Trophoblast cell (in vitro differentiated cells and primary cell): ENCODE data around the gene ACAA1.

ENCODE experiments used
- DNase-seq, 2 donors: peaks; one replicate each; pipeline ENCODE4 v3.0.0-alpha.2; 2016
- H2AFZ ChIP-seq: 2 replicates; pipeline ENCODE4 v1.6.1; 2013; ENCODE audit warnings: low read length, moderate library complexity, mild to moderate bottlenecking; ENCODE audit not compliant: insufficient read depth, poor library complexity
- H2AK5ac ChIP-seq: 2 replicates; pipeline ENCODE4 v1.6.1; 2013; ENCODE audit warnings: mild to moderate bottlenecking, low read length
- H2BK120ac ChIP-seq: 2 replicates; pipeline ENCODE4 v1.6.1; 2013; ENCODE audit warnings: low read length, mild to moderate bottlenecking, moderate library complexity; ENCODE audit not compliant: insufficient read depth, poor library complexity
- H2BK12ac ChIP-seq: 2 replicates; pipeline ENCODE4 v1.6.1; 2013; ENCODE audit warnings: mild to moderate bottlenecking, low read length, moderate library complexity
- H2BK5ac ChIP-seq: 2 replicates; pipeline ENCODE4 v1.6.1; 2013; ENCODE audit warnings: low read length, low read depth, moderate library complexity, mild to moderate bottlenecking; ENCODE audit not compliant: poor library complexity
- H3K14ac ChIP-seq: 2 replicates; pipeline ENCODE4 v1.6.1; 2013; ENCODE audit warnings: mild to moderate bottlenecking, low read length
- H3K18ac ChIP-seq: 2 replicates; pipeline ENCODE4 v1.6.1; 2013; ENCODE audit warnings: mild to moderate bottlenecking, low read length
- H3K23ac ChIP-seq: 2 replicates; pipeline ENCODE4 v1.6.1; 2013; ENCODE audit warnings: low read length
- H3K27ac ChIP-seq: 2 replicates; pipeline ENCODE4 v1.5.1; 2013; ENCODE audit warnings: low read depth, mild to moderate bottlenecking, inconsistent platforms, low read length, moderate library complexity
- H3K27me3 ChIP-seq: 2 replicates; pipeline ENCODE4 v1.6.1; 2013; ENCODE audit warnings: inconsistent platforms, mild to moderate bottlenecking, low read length, moderate library complexity; ENCODE audit not compliant: insufficient read depth
- H3K36me3 ChIP-seq, 2 experiments: 1 replicate in 1 of 2; 2 replicates in 1 of 2; pipeline ENCODE4 v1.6.1; 2013; ENCODE audit warnings: low read length in 2 of 2, mild to moderate bottlenecking in 2 of 2, moderate library complexity in 1 of 2; ENCODE audit not compliant: insufficient read depth in 2 of 2, control insufficient read depth in 1 of 2
- H3K4ac ChIP-seq: 2 replicates; pipeline ENCODE4 v1.6.1; 2013; ENCODE audit warnings: low read depth, mild to moderate bottlenecking, low read length, moderate library complexity
- H3K4me1 ChIP-seq, 2 experiments: 1 replicate in 1 of 2; 2 replicates in 1 of 2; pipeline ENCODE4 v1.6.1; 2013; ENCODE audit warnings: low read length in 2 of 2, mild to moderate bottlenecking in 2 of 2, moderate library complexity in 1 of 2; ENCODE audit not compliant: insufficient read depth in 2 of 2, control insufficient read depth in 1 of 2
- H3K4me2 ChIP-seq: 2 replicates; pipeline ENCODE4 v1.6.1; 2013; ENCODE audit warnings: inconsistent platforms, mild to moderate bottlenecking, low read length, moderate library complexity
- H3K4me3 ChIP-seq: 2 replicates; pipeline ENCODE4 v1.5.1; 2013; ENCODE audit warnings: mild to moderate bottlenecking, low read depth, low read length, inconsistent platforms
- H3K79me1 ChIP-seq: one replicate; pipeline ENCODE4 v1.6.1; 2013; ENCODE audit warnings: low read length
- H3K79me2 ChIP-seq: 2 replicates; pipeline ENCODE4 v1.6.1; 2013; ENCODE audit warnings: low read length, mild to moderate bottlenecking; ENCODE audit not compliant: control insufficient read depth, insufficient read depth, poor library complexity
- H3K9ac ChIP-seq: 2 replicates; pipeline ENCODE4 v1.6.1; 2013; ENCODE audit warnings: mild to moderate bottlenecking, low read length
- H3K9me3 ChIP-seq: 2 replicates; pipeline ENCODE4 v1.6.1; 2013; ENCODE audit warnings: low read depth, mild to moderate bottlenecking, control low read depth, inconsistent platforms, low read length; ENCODE audit not compliant: insufficient read depth
- H4K12ac ChIP-seq: 2 replicates; pipeline ENCODE4 v1.6.1; 2013; ENCODE audit warnings: low read depth, mild to moderate bottlenecking, low read length, moderate library complexity
- H4K8ac ChIP-seq: 2 replicates; pipeline ENCODE4 v1.6.1; 2013; ENCODE audit warnings: low read depth, mild to moderate bottlenecking, low read length, moderate library complexity
- H4K91ac ChIP-seq: one replicate; pipeline ENCODE4 v1.6.1; 2013; ENCODE audit warnings: low read depth, mild to moderate bottlenecking, low read length, moderate library complexity
- WGBS: extraction: QIAGEN DNeasy Blood & Tissue Kit; methylation state at CpG from one replicate; pipeline ENCODE4 v1.1.7; 2013; ENCODE audit warnings: missing lambda C conversion rate; ENCODE audit not compliant: insufficient read length, insufficient coverage; ENCODE audit errors: extremely low coverage; 5-methylcytosine and 5-hydroxymethylcytosine counted together

ACAA1 gene

DNA sequence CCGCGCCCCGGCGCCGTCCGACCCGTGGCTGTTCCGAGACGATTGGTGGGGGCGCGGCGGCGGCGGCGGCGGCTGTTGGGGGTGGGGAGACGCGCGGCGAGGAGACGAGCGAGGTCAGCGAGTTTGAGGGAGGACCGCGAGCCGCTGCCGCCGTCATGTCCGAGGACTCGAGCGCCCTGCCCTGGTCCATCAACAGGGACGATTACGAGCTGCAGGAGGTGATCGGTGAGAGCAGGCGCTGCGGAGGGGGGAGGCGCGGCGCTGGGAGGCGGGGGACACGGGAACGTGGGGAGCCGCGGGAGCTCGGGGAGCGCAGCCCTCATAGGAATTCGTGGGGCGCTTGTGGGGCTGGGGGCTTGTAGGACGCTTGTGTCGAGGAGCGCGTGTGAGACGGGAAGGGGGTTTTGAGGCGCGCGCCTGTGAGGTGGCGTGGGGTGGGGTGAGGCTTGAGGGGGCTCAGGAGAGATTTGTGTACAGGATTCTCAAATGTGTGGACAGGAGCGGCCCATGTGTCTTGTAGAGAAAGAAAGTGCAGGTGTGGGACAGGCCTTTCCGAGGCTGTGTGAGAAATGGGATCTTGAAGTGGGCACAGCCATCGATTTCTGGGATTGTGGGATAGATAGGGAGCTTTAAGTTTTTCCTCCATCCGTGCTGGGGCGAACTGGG, 28.9 kb upstream of the ACAA1 start:
- peak overlapping the region; percentile 87 for H3K14ac ChIP-seq
- WGBS, result no CpG with 5 or more reads among the region's 62 CpGs
- H3K79me2 ChIP-seq, result peaks cover 23% of the 10 kb centered on the region
- peak overlapping the region; percentile 63 for H4K12ac ChIP-seq
- H2AFZ ChIP-seq, result peak overlapping the region; percentile 81
- peak overlapping the region; percentile 51 for H2BK120ac ChIP-seq
- no peaks in the 10 kb centered on the region for H3K27me3 ChIP-seq
- H2BK12ac ChIP-seq, result no peak overlapping the region
- peak in 1 of 2 donors; percentile 66 for DNase-seq
- H3K36me3 ChIP-seq, result no peaks in the 10 kb centered on the region
- H4K8ac ChIP-seq, result peak overlapping the region; percentile 89
- H3K9ac ChIP-seq, result peak overlapping the region; percentile 78
- H4K91ac ChIP-seq, result peak overlapping the region; percentile 92
- peak overlapping the region; percentile 83 for H3K18ac ChIP-seq
- H3K4me2 ChIP-seq, result peak overlapping the region; percentile 86
- H3K4me1 ChIP-seq, result peaks cover 0 to 4% of the 10 kb centered on the region in 2 experiments
- peak overlapping the region; percentile 80 for H2BK5ac ChIP-seq
- H3K4me3 ChIP-seq, result peak overlapping the region; percentile 95
- H3K9me3 ChIP-seq, result no peaks in the 10 kb centered on the region
- H2AK5ac ChIP-seq, result peak overlapping the region; percentile 55
- H3K27ac ChIP-seq, result peak overlapping the region; percentile 86
- peak overlapping the region; percentile 90 for H3K4ac ChIP-seq
- H3K23ac ChIP-seq, result no peak overlapping the region
- H3K79me1 ChIP-seq, result peaks cover 15% of the 10 kb centered on the region

DNA sequence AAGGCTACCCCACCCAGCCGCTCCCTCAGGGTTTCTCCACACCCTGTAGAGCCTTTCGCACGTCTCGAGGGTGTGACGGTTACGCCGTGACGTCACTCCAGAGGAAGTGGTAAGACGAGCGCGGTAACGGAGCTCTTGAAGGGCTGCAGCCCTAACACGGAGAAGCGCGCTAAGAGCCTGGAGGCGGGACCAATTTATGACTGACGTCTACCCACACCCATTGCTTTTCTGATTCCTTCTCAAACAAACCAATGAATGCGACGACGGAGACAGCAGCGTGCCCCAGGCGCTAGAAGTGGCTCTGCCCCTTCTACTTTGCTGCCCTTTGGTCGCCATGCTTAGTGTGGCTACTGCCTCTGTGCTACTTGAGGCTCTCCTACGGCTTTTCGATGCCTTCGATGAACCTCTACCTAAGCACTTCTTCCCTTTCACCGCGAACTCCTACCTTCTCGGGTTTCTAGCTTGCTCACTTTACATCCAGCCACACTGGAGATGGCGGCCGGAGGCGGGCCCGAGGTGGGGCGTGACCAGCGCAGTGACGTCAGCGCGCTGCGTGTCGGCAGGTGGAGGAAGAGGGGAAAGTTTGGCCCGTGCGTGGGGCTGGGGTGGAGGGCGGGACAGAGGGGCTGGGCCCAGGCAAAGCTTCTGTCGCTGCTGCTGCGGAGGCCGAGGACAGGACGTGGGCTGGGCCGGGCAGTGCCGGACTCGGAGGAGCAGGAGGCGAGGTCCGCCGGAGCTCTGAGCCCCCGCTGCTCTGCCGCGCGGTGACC, 28.2 kb upstream of the ACAA1 start, which contains the start of gene OXSR1:
OXSR1 (plus strand) TSS at position 586 of the 770 bp plus-strand sequence. CDS start 340 bp downstream, outside the sequence.
- no CpG with 5 or more reads among the region's 57 CpGs for WGBS
- Histone ChIP-seq H3K36me3 (no peaks in the 10 kb centered on the region), H3K4me3 (peak within 1 kb of the TSS; percentile 95), H4K91ac (peak within 1 kb of the TSS; percentile 93), H2BK120ac (peak within 1 kb of the TSS; percentile 66), H3K4me2 (peak within 1 kb of the TSS; percentile 93), H3K9ac (peak within 1 kb of the TSS; percentile 93), H3K18ac (peak within 1 kb of the TSS; percentile 83), H3K27me3 (no peaks in the 10 kb centered on the region), H3K14ac (peak within 1 kb of the TSS; percentile 87), H3K4ac (peak within 1 kb of the TSS; percentile 90), H2AFZ (peak within 1 kb of the TSS; percentile 81), H3K79me2 (peaks cover 19% of the 10 kb centered on the region), H3K23ac (no peak within 1 kb of the TSS), H2AK5ac (peak within 1 kb of the TSS; percentile 55), H4K8ac (peak within 1 kb of the TSS; percentile 92), H2BK12ac (no peak within 1 kb of the TSS), H3K79me1 (peaks cover 15% of the 10 kb centered on the region), H3K9me3 (no peaks in the 10 kb centered on the region), H2BK5ac (peak within 1 kb of the TSS; percentile 82), H4K12ac (peak within 1 kb of the TSS; percentile 65), H3K4me1 (peaks cover 0 to 4% of the 10 kb centered on the region in 2 experiments), H3K27ac (peak within 1 kb of the TSS; percentile 86)
- peak; percentile 100 for DNase-seq

DNA sequence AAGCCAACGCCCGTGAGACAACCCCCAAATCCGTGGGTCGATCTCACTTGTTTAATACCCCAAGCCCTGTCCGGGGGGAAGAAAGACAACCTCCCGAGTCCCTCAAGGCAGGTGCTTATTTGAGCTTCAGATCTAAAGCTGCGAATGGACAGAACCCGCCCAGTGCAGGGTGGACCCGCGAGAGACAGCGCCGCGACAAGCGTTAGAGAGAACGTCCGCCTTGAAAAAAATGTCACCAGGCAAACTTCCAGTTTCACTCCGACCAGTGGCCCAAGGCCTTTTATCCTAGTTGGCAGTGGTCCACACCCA, 27.7 kb upstream of the ACAA1 start:
- Histone ChIP-seq H2BK12ac (no peak overlapping the region), H3K9ac (peak overlapping the region; percentile 84), H2AFZ (peak overlapping the region; percentile 68), H3K4me3 (peak overlapping the region; percentile 80), H3K4me2 (peak overlapping the region; percentile 93), H3K18ac (peak overlapping the region; percentile 18), H3K79me1 (peaks cover 15% of the 10 kb centered on the region), H4K8ac (peak overlapping the region; percentile 68), H4K12ac (peak overlapping the region; percentile 65), H3K79me2 (peaks cover 17% of the 10 kb centered on the region), H2AK5ac (no peak overlapping the region), H3K27me3 (no peaks in the 10 kb centered on the region), H2BK120ac (peak overlapping the region; percentile 23), H3K14ac (peak overlapping the region; percentile 38), H3K4ac (peak overlapping the region; percentile 11), H3K4me1 (peaks cover 0 to 4% of the 10 kb centered on the region in 2 experiments), H3K27ac (peak overlapping the region; percentile 28), H4K91ac (peak overlapping the region; percentile 84), H3K36me3 (no peaks in the 10 kb centered on the region), H3K23ac (no peak overlapping the region), H2BK5ac (peak overlapping the region; percentile 34), H3K9me3 (no peaks in the 10 kb centered on the region)
- no CpG with 5 or more reads among the region's 17 CpGs for WGBS
- DNase-seq, result no peak

DNA sequence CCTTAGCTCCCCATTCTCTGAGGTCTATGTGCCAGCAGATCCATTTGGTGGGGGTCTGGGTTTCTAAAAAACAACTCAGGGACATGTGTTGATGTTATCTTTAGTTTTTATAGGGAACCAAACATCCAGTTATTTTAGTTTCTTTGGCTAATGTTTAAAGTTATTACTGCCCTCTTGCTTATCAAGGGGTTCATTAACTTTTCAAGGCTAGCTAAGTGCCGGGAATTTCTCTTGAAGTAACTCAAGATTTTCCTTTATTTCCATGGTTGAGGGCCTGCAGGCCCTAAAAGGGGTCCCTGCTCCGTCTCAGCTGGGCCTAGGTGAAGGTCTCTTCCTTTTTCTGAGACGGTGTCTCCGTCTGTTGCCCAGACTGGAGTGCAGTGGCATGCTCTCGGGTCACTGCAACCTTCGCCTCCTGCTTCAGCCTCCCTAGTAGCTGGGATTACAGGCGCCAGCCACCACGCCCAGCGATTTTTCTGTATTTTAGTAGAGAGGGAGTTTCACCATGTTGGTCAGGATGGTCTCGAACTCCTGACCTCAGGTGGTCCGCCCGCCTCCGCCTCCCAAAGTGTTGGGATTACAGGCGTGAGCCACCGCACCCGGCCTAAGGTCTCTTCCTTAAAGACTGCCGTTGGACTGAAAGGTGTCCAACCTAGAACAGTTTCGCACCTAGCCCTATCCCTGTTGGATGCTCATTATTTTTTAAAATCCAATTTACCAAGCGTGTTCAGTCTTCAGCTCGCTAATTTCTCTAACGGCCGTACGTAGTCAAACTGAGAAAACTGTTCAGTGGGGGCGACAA, 27.1 kb upstream of the ACAA1 start:
- Histone ChIP-seq H3K79me2 (peaks cover 15% of the 10 kb centered on the region), H4K91ac (peak overlapping the region; percentile 84), H3K23ac (no peak overlapping the region), H3K27ac (peak overlapping the region; percentile 28), H2BK12ac (no peak overlapping the region), H3K4ac (no peak overlapping the region), H4K8ac (peak overlapping the region; percentile 68), H3K27me3 (no peaks in the 10 kb centered on the region), H2AFZ (no peak overlapping the region), H3K36me3 (no peaks in the 10 kb centered on the region), H2BK5ac (no peak overlapping the region), H3K79me1 (peaks cover 15% of the 10 kb centered on the region), H3K18ac (no peak overlapping the region), H3K9ac (no peak overlapping the region), H2BK120ac (no peak overlapping the region), H3K9me3 (no peaks in the 10 kb centered on the region), H2AK5ac (no peak overlapping the region), H3K4me2 (peak overlapping the region; percentile 93), H3K4me3 (peak overlapping the region; percentile 80), H4K12ac (peak overlapping the region; percentile 65), H3K14ac (no peak overlapping the region), H3K4me1 (peaks cover 0 to 4% of the 10 kb centered on the region in 2 experiments)
- no CpG with 5 or more reads among the region's 24 CpGs for WGBS
- DNase-seq, result no peak
